Neural cell (in vitro differentiated cells): ENCODE results near the gene BMPR2. TPM values are rescaled to one million over a fixed set of nuclear protein-coding genes. Genes with fewer than 3 reads are reported as not detected.

Source experiments
- H2AFZ ChIP-seq: fragments of 200-600, 300-800 bp; sonication (generic), shearing (Covaris generic); 2 replicates; pipeline ENCODE4 v1.6.0; 2014; ENCODE audit warnings: low read depth, mild to moderate bottlenecking, antibody characterized with exemption, low read length, moderate library complexity
- H3F3A ChIP-seq: fragments of 200-600 bp; shearing (Covaris generic); 2 replicates; pipeline ENCODE4 v1.6.1; 2016; ENCODE audit warnings: mild to moderate bottlenecking, moderate library complexity, mixed read lengths, antibody characterized with exemption, low read length; ENCODE audit not compliant: insufficient read depth, poor library complexity, severe bottlenecking
- H3K27ac ChIP-seq: fragments of 200-600, 300-800 bp; sonication (generic), shearing (Covaris generic); 2 replicates; pipeline ENCODE4 v1.5.1; 2014; ENCODE audit warnings: mild to moderate bottlenecking, low read length, moderate library complexity
- H3K27me3 ChIP-seq: fragments of 300-800, 200-600 bp; sonication (generic), shearing (Covaris generic); 2 replicates; pipeline ENCODE4 v1.6.0; 2014; ENCODE audit warnings: mild to moderate bottlenecking, low read depth, low read length, moderate library complexity; ENCODE audit not compliant: insufficient read depth
- H3K36me3 ChIP-seq: fragments of 300-800, 200-600 bp; sonication (generic), shearing (Covaris generic); 2 replicates; pipeline ENCODE4 v1.5.1; 2014; ENCODE audit warnings: mild to moderate bottlenecking, antibody characterized with exemption, low read length, moderate library complexity; ENCODE audit not compliant: insufficient read depth
- H3K4me2 ChIP-seq: fragments of 300-800, 200-600 bp; sonication (generic), shearing (Covaris generic); 2 replicates; pipeline ENCODE4 v1.6.0; 2014; ENCODE audit warnings: mild to moderate bottlenecking, low read length
- H3K4me3 ChIP-seq: fragments of 300-800, 200-600 bp; sonication (generic), shearing (Covaris generic); 2 replicates; pipeline ENCODE4 v1.5.1; 2014; ENCODE audit warnings: mild to moderate bottlenecking, low read length, moderate library complexity
- H3K79me2 ChIP-seq: fragments of 200-600 bp; shearing (Covaris generic); replicated peaks from 2 replicates; pipeline ENCODE4 v1.6.0; 2014; ENCODE audit warnings: mild to moderate bottlenecking, low read length, moderate library complexity; ENCODE audit not compliant: insufficient read depth
- H3K9ac ChIP-seq: fragments of 300-800, 200-600 bp; sonication (generic), shearing (Covaris generic); 2 replicates; pipeline ENCODE4 v1.6.1; 2016; ENCODE audit warnings: mild to moderate bottlenecking, low read length, mixed read lengths
- H3K9me2 ChIP-seq: fragments of 200-600 bp; shearing (Covaris generic); 2 replicates; pipeline ENCODE4 v1.6.1; 2016; ENCODE audit warnings: mild to moderate bottlenecking, low read length, mixed read lengths; ENCODE audit not compliant: insufficient read depth
- H3K9me3 ChIP-seq: fragments of 200-600, 300-800 bp; sonication (generic), shearing (Covaris generic); 2 replicates; pipeline ENCODE4 v1.6.1; 2016; ENCODE audit warnings: mild to moderate bottlenecking, mixed run types, low read length, moderate library complexity, mixed read lengths
- H4K20me1 ChIP-seq: fragments of 200-600 bp; shearing (Covaris generic); 2 replicates; pipeline ENCODE4 v1.6.1; 2016; ENCODE audit warnings: mild to moderate bottlenecking, mixed run types; ENCODE audit not compliant: insufficient read depth
- CTCF ChIP-seq: fragments of 450-650 bp; IDR thresholded peaks from 2 replicates; pipeline ENCODE4 v1.5.1; 2014; ENCODE audit warnings: antibody characterized with exemption, mild to moderate bottlenecking, moderate library complexity; ENCODE audit not compliant: poor library complexity, severe bottlenecking
- EP300 ChIP-seq: fragments of 450-650 bp; conservative IDR thresholded peaks from 2 replicates; pipeline ENCODE4 v1.6.1; 2014; ENCODE audit warnings: antibody characterized with exemption, mild to moderate bottlenecking, moderate library complexity; ENCODE audit not compliant: poor library complexity, severe bottlenecking
- EZH2 ChIP-seq: fragments of 200-600, 300-800 bp; shearing (Covaris generic), sonication (generic); IDR thresholded peaks from 2 replicates; pipeline ENCODE4 v1.6.1; 2014; ENCODE audit warnings: antibody characterized with exemption, low read length, borderline replicate concordance, mild to moderate bottlenecking; ENCODE audit not compliant: insufficient read depth, poor library complexity, severe bottlenecking
- MXI1 ChIP-seq: fragments of 450-650 bp; conservative IDR thresholded peaks from 2 replicates; pipeline ENCODE4 v1.6.1; 2014; ENCODE audit warnings: antibody characterized with exemption, mild to moderate bottlenecking; ENCODE audit not compliant: poor library complexity, severe bottlenecking
- POLR2AphosphoS5 ChIP-seq: IDR thresholded peaks from 2 replicates; pipeline ENCODE4 v1.6.1; 2012
- RAD21 ChIP-seq: fragments of 450-650 bp; conservative IDR thresholded peaks from 2 replicates; pipeline ENCODE4 v1.6.1; 2014; ENCODE audit warnings: antibody characterized with exemption, mild to moderate bottlenecking, moderate library complexity
- REST ChIP-seq: IDR thresholded peaks from 2 replicates; pipeline ENCODE4 v1.6.1; 2012; ENCODE audit warnings: borderline replicate concordance
- SMC3 ChIP-seq: fragments of 450-650 bp; conservative IDR thresholded peaks from 2 replicates; pipeline ENCODE4 v1.6.1; 2014; ENCODE audit warnings: antibody characterized with exemption, mild to moderate bottlenecking, moderate library complexity; ENCODE audit not compliant: poor library complexity
- TAF1 ChIP-seq: IDR thresholded peaks from 2 replicates; pipeline ENCODE4 v1.6.1; 2012; ENCODE audit warnings: low read depth
- polyA plus RNA-seq: library from polyadenylated mRNA; depleted of rRNA; stranded (reverse); fragments of >200 nt; gene quantifications from 2 replicates; pipeline ENCODE4 v1.2.3, GENCODE V29; 2014

Gene BMPR2
- polyA plus RNA-seq, 1 donor from 2014 or later = 18.4 TPM

DNA sequence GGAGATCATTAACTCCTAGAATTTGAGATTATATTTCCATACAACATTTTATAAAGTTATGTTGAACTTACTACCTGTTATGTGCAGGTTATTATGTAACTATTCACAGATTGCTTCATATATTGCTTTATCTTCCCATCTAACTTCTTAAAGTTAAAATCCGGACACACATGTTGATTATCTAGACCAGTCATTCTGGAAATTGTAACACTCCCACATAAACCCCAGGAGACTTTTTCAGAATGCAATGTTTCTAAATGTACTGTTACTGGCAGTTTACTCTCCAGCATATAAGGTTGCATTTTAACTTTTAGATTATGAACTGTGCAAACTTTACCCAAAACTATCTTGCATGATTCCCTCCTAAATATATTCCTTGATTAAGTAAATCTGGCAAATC is 188.1 kb downstream of the BMPR2 start:
- H2AFZ ChIP-seq = no peak overlapping the region

GRCh38 chr2:202566286-202566685 is 190.2 kb downstream of the BMPR2 start:
- Histone ChIP-seq H3K9ac (no peak overlapping the region), H2AFZ (no peak overlapping the region), H3K79me2 (no peaks in the 10 kb centered on the region)
- no peak for TF ChIP-seq CTCF
- no peak for TF ChIP-seq EZH2
- TF ChIP-seq REST = no peak
- no peak for TF ChIP-seq POLR2AphosphoS5
- TF ChIP-seq RAD21 = no peak
- TF ChIP-seq EP300 = no peak

More for the DNA sequence above, 188.1 kb downstream of the BMPR2 start:
- peaks cover 4% of the 10 kb centered on the region for H3K36me3 ChIP-seq
- H3K27me3 ChIP-seq = no peaks in the 10 kb centered on the region
- no peaks in the 10 kb centered on the region for H3K79me2 ChIP-seq
- TF ChIP-seq EP300 (no peak), POLR2AphosphoS5 (no peak), TAF1 (no peak), REST (no peak), EZH2 (no peak), SMC3 (no peak), MXI1 (no peak), RAD21 (no peak), CTCF (no peak)
- no peaks in the 10 kb centered on the region for H3F3A ChIP-seq
- no peak overlapping the region for H3K27ac ChIP-seq
- no peak overlapping the region for H3K4me2 ChIP-seq
- H4K20me1 ChIP-seq = no peaks in the 10 kb centered on the region
- no peaks in the 10 kb centered on the region for H3K9me2 ChIP-seq
- no peaks in the 10 kb centered on the region for H3K9me3 ChIP-seq
- H3K9ac ChIP-seq = no peak overlapping the region
- no peak overlapping the region for H3K4me3 ChIP-seq

More at GRCh38 chr2:202566286-202566685, 190.2 kb downstream of the BMPR2 start:
- Histone ChIP-seq H3K9me3 (no peaks in the 10 kb centered on the region), H3K4me3 (no peak overlapping the region), H3K9me2 (no peaks in the 10 kb centered on the region), H4K20me1 (no peaks in the 10 kb centered on the region), H3K27me3 (no peaks in the 10 kb centered on the region), H3K27ac (no peak overlapping the region), H3K4me2 (no peak overlapping the region), H3K36me3 (no peaks in the 10 kb centered on the region), H3F3A (no peaks in the 10 kb centered on the region)
